ENCODE data around the gene TRIP10.

DNA sequence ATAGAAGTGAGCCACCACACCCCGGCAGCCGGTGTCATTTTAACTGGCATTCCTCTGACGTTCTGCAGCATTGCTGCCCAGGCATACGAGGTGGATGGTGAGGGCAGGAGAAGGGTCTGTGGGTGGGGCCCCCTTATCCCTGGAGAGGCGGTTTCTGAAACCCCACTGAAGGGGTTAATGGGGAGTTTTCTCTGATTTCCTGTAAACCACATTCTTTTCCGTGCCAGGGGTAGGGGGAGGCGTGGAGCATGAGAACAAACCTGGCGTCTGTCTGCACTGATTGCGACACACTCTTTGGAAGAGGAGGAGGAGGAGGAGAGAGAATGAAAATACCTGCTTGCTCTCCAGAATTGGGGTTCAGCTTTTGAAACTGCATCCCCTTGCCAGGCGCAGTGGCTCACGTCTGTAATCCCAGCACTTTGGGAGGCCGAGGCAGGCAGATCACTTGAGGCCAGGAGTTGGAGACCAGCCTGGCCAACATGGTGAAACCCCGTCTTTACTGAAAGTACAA lies 16.3 kb upstream of the TRIP10 start:
- no peak for TF ChIP-seq POLR2AphosphoS5 (IDR thresholded peaks at IDR 0.05)
- TF ChIP-seq, protein P1, sequence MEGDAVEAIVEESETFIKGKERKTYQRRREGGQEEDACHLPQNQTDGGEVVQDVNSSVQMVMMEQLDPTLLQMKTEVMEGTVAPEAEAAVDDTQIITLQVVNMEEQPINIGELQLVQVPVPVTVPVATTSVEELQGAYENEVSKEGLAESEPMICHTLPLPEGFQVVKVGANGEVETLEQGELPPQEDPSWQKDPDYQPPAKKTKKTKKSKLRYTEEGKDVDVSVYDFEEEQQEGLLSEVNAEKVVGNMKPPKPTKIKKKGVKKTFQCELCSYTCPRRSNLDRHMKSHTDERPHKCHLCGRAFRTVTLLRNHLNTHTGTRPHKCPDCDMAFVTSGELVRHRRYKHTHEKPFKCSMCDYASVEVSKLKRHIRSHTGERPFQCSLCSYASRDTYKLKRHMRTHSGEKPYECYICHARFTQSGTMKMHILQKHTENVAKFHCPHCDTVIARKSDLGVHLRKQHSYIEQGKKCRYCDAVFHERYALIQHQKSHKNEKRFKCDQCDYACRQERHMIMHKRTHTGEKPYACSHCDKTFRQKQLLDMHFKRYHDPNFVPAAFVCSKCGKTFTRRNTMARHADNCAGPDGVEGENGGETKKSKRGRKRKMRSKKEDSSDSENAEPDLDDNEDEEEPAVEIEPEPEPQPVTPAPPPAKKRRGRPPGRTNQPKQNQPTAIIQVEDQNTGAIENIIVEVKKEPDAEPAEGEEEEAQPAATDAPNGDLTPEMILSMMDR (IDR thresholded peaks at IDR 0.05) = no peak
- TF ChIP-seq POLR2A (IDR thresholded peaks at IDR 0.05) = no peak
